Suprapubic skin (tissue), 4 donors: Measurements from ENCODE around the gene TCEAL4. TPM values are rescaled to one million over a fixed set of nuclear protein-coding genes. Genes with fewer than 3 reads are reported as not detected.

Experiments
- DNase-seq, 2 donors: peaks; one replicate each; pipeline ENCODE4 v3.0.0-alpha.2; 2019; ENCODE audit warnings: low spot score in 2 of 2
- H3K27ac ChIP-seq: fragments of 200-600 bp; sonication (generic); one replicate; pipeline ENCODE4 v1.5.1; 2019
- H3K27me3 ChIP-seq: fragments of 200-600 bp; sonication (generic); one replicate; pipeline ENCODE4 v1.5.1; 2019
- H3K36me3 ChIP-seq: fragments of 200-600 bp; sonication (generic); one replicate; pipeline ENCODE4 v1.5.1; 2019
- H3K4me1 ChIP-seq: fragments of 200-600 bp; sonication (generic); one replicate; pipeline ENCODE4 v1.5.1; 2019
- H3K4me3 ChIP-seq: fragments of 200-600 bp; sonication (generic); one replicate; pipeline ENCODE4 v1.5.1; 2019; ENCODE audit warnings: mild to moderate bottlenecking
- H3K9me3 ChIP-seq: fragments of 200-600 bp; sonication (generic); one replicate; pipeline ENCODE4 v1.5.1; 2019
- CTCF ChIP-seq, 2 donors: fragments of 200-600 bp in 1 of 2; fragments of 450-650 bp in 1 of 2; sonication (generic) in 1 of 2; IDR thresholded peaks; one replicate each; pipeline ENCODE4 v1.5.1; 2016 to 2019; ENCODE audit warnings: antibody characterized with exemption in 2 of 2, mild to moderate bottlenecking in 1 of 2, moderate library complexity in 1 of 2
- EP300 ChIP-seq: sonication (generic); formaldehyde crosslinking; IDR thresholded peaks from one replicate; pipeline ENCODE4 v1.6.1; 2017; ENCODE audit warnings: antibody characterized with exemption
- POLR2A ChIP-seq, 2 donors: fragments of 450-650 bp; IDR thresholded peaks; one replicate each; pipeline ENCODE4 v1.6.1; 2017; ENCODE audit warnings: antibody characterized with exemption in 2 of 2, mild to moderate bottlenecking in 2 of 2, moderate library complexity in 2 of 2
- POLR2AphosphoS5 ChIP-seq, 3 donors: sonication (generic); formaldehyde crosslinking; IDR thresholded peaks; one replicate each; pipeline ENCODE4 v1.6.1; 2017; ENCODE audit warnings: antibody characterized with exemption in 3 of 3
- WGBS: methylation state at CpG from one replicate; pipeline ENCODE4 v1.1.5; 2018; 5-methylcytosine and 5-hydroxymethylcytosine counted together
- total RNA-seq, 4 donors: library from RNA; depleted of rRNA; stranded (reverse); fragments of >200 nt; gene quantifications; one replicate each; pipeline ENCODE4 v1.1.0, GENCODE V29; 2016

TCEAL4 gene
- total RNA-seq, 4 donors from 2014 or later, result 56.3 to 71.1 (median 67.4) TPM

- WGBS, result 33% methylated on average over 1 of the region's 1 CpG
- TF ChIP-seq POLR2A (IDR thresholded peaks at IDR 0.05) (no peak), CTCF (IDR thresholded peaks at IDR 0.05) (no peak), POLR2AphosphoS5 (IDR thresholded peaks at IDR 0.05) (no peak), EP300 (no peak)
These were observed 19.6 kb upstream of the TCEAL4 start for GRCh38 chrX:103565752-103566151.

GRCh38 chrX:103571121-103571520 lies 14.2 kb upstream of the TCEAL4 start:
- DNase-seq, result no peak
- no peak for TF ChIP-seq EP300
- TF ChIP-seq POLR2AphosphoS5 (IDR thresholded peaks at IDR 0.05), result no peak
- TF ChIP-seq CTCF (IDR thresholded peaks at IDR 0.05), result no peak
- no peak for TF ChIP-seq POLR2A (IDR thresholded peaks at IDR 0.05)
- WGBS, result 84% methylated on average over 6 of the region's 6 CpGs
- H3K4me3 ChIP-seq, result no peak overlapping the region
- no peak overlapping the region for H3K27ac ChIP-seq
- no peaks in the 10 kb centered on the region for H3K36me3 ChIP-seq
- H3K4me1 ChIP-seq, result no peaks in the 10 kb centered on the region
- no peaks in the 10 kb centered on the region for H3K27me3 ChIP-seq
- H3K9me3 ChIP-seq, result no peaks in the 10 kb centered on the region

More at GRCh38 chrX:103565752-103566151, 19.6 kb upstream of the TCEAL4 start:
- no peaks in the 10 kb centered on the region for H3K27me3 ChIP-seq
- H3K9me3 ChIP-seq, result no peaks in the 10 kb centered on the region
- no peak for DNase-seq
- H3K4me1 ChIP-seq, result no peaks in the 10 kb centered on the region
- no peak overlapping the region for H3K4me3 ChIP-seq
- H3K27ac ChIP-seq, result no peak overlapping the region
- no peaks in the 10 kb centered on the region for H3K36me3 ChIP-seq

GRCh38 chrX:103571726-103572125 lies 13.6 kb upstream of the TCEAL4 start:
- Histone ChIP-seq H3K27me3 (no peaks in the 10 kb centered on the region), H3K9me3 (no peaks in the 10 kb centered on the region), H3K4me1 (no peaks in the 10 kb centered on the region), H3K36me3 (no peaks in the 10 kb centered on the region), H3K27ac (no peak overlapping the region), H3K4me3 (no peak overlapping the region)
- no peak for TF ChIP-seq POLR2A (IDR thresholded peaks at IDR 0.05)
- no peak for TF ChIP-seq CTCF (IDR thresholded peaks at IDR 0.05)
- no peak for TF ChIP-seq POLR2AphosphoS5 (IDR thresholded peaks at IDR 0.05)
- no peak for TF ChIP-seq EP300
- 78% methylated on average over 4 of the region's 4 CpGs for WGBS
- no peak for DNase-seq

GRCh38 chrX:103573202-103573601 lies 12.1 kb upstream of the TCEAL4 start:
- no peaks in the 10 kb centered on the region for H3K4me1 ChIP-seq
- no peaks in the 10 kb centered on the region for H3K9me3 ChIP-seq
- H3K27me3 ChIP-seq, result no peaks in the 10 kb centered on the region
- 77% methylated on average over 1 of the region's 1 CpG for WGBS
- no peak overlapping the region for H3K4me3 ChIP-seq
- no peak for DNase-seq
- H3K27ac ChIP-seq, result no peak overlapping the region
- TF ChIP-seq POLR2AphosphoS5 (IDR thresholded peaks at IDR 0.05) (no peak), POLR2A (IDR thresholded peaks at IDR 0.05) (no peak), EP300 (no peak)
- H3K36me3 ChIP-seq, result no peaks in the 10 kb centered on the region

- TF ChIP-seq POLR2A (IDR thresholded peaks at IDR 0.05) (no peak), EP300 (no peak), CTCF (IDR thresholded peaks at IDR 0.05) (no peak), POLR2AphosphoS5 (IDR thresholded peaks at IDR 0.05) (no peak)
- 67% methylated on average over 3 of the region's 3 CpGs for WGBS
These were observed 719 bp upstream of the TCEAL4 start for GRCh38 chrX:103584596-103584995.

GRCh38 chrX:103586314-103586646 lies 965 bp downstream of the TCEAL4 start:
- 42% methylated on average over 5 of the region's 5 CpGs for WGBS
- TF ChIP-seq CTCF (IDR thresholded peaks at IDR 0.05) (no peak), POLR2A (IDR thresholded peaks at IDR 0.05) (no peak), POLR2AphosphoS5 (IDR thresholded peaks at IDR 0.05) (no peak), EP300 (no peak)
- H3K4me1 ChIP-seq, result peaks cover 12% of the 10 kb centered on the region
- peak overlapping the region; percentile 86 for H3K27ac ChIP-seq
- no peaks in the 10 kb centered on the region for H3K36me3 ChIP-seq
- peak overlapping the region; percentile 69 for H3K4me3 ChIP-seq
- DNase-seq, result no peak
- no peaks in the 10 kb centered on the region for H3K9me3 ChIP-seq
- H3K27me3 ChIP-seq, result no peaks in the 10 kb centered on the region

More at GRCh38 chrX:103584596-103584995, 719 bp upstream of the TCEAL4 start:
- H3K36me3 ChIP-seq, result no peaks in the 10 kb centered on the region
- peaks cover 12% of the 10 kb centered on the region for H3K4me1 ChIP-seq
- no peak overlapping the region for H3K4me3 ChIP-seq
- DNase-seq, result no peak
- H3K9me3 ChIP-seq, result no peaks in the 10 kb centered on the region
- no peaks in the 10 kb centered on the region for H3K27me3 ChIP-seq
- no peak overlapping the region for H3K27ac ChIP-seq
